Right lobe of liver (tissue), 4 donors: ENCODE data around the gene IRF4.

Experiments used
- CTCF ChIP-seq, 4 donors: fragments of 200-600 bp in 3 of 4; fragments of 450-650 bp in 1 of 4; IDR thresholded peaks; one replicate each; pipeline versions ENCODE4 v1.5.1 to v1.8.0; 2016 to 2022; ENCODE audit warnings: antibody characterized with exemption in 4 of 4, mild to moderate bottlenecking in 2 of 4
- POLR2A ChIP-seq: fragments of 450-650 bp; IDR thresholded peaks from one replicate; pipeline ENCODE4 v1.6.1; 2017; ENCODE audit warnings: antibody characterized with exemption, mild to moderate bottlenecking
- donor health status: DM: no; HTN: no; CAD: no.
- donor health status: DM: no; HTN: no; CAD: no.
- donor health status: DM: no; HTN: yes; CAD: no.

GRCh38 chr6:361411-362132 lies 30.0 kb upstream of the IRF4 start:
- no peak for TF ChIP-seq CTCF (IDR thresholded peaks at IDR 0.05)
- TF ChIP-seq POLR2A: no peak
